ENCODE data around the gene PSMC5. TPM values are rescaled to one million over a fixed set of nuclear protein-coding genes. Genes with fewer than 3 reads are reported as not detected.

PSMC5 gene
- total RNA-seq, 4 donors from 2014 or later: 79.5 to 110 (median 95.7) TPM

DNA sequence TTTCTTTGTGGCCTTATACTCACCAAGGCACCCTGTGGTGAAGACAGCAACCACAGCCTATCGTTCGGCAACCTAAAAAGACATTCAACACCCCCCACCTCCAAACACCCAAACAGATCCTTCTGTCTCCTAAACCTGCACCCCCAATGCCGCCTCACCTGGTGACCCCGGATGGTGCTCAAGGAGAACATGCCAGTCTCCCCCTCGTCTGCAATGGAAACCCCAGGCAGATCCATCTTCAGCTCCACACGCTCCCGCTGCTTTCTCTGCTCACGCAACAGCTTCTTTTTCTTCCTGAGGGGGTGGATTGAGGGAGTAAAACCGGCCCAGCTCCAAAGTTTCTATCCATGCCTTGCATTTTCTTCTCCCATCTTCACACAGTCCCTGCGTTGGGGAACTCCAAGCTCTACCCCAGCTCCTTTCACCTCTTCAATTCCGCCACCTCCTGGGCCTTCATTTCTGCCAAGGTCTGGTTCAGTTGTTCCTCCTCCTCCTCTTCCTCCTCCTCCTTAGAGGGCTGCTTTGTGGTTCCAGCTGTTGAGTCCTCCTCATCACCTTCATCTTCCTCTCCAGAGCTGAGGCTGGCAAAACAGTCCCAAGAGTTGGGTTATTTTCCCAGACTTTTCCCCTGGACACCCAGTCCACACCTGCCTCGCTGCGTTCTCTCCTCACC, 3.4 kb upstream of the PSMC5 start:
- 89 to 100% methylated on average over 2 to 12 of the region's 13 CpGs for WGBS, 2 donors (ENCODE audit: low coverage in 1 of 2)
- no peaks in the 10 kb centered on the region for H3K9me3 ChIP-seq
- peaks cover 0 to 70% of the 10 kb centered on the region in 2 donors for H3K36me3 ChIP-seq
- peak overlapping the region in 2 of 4 donors; percentile 30 to 89 for H3K27ac ChIP-seq
- peaks cover 0 to 32% (median 14%) of the 10 kb centered on the region in 3 donors for H3K4me1 ChIP-seq
- ATAC-seq: no peak
- no peaks in the 10 kb centered on the region for H3K27me3 ChIP-seq
- H3K4me3 ChIP-seq: no peak overlapping the region
- TF ChIP-seq EP300 (IDR thresholded peaks at IDR 0.05) (no peak), POLR2AphosphoS5 (IDR thresholded peaks at IDR 0.05) (no peak), POLR2A (IDR thresholded peaks at IDR 0.05) (no peak)
- TF ChIP-seq, protein P1, sequence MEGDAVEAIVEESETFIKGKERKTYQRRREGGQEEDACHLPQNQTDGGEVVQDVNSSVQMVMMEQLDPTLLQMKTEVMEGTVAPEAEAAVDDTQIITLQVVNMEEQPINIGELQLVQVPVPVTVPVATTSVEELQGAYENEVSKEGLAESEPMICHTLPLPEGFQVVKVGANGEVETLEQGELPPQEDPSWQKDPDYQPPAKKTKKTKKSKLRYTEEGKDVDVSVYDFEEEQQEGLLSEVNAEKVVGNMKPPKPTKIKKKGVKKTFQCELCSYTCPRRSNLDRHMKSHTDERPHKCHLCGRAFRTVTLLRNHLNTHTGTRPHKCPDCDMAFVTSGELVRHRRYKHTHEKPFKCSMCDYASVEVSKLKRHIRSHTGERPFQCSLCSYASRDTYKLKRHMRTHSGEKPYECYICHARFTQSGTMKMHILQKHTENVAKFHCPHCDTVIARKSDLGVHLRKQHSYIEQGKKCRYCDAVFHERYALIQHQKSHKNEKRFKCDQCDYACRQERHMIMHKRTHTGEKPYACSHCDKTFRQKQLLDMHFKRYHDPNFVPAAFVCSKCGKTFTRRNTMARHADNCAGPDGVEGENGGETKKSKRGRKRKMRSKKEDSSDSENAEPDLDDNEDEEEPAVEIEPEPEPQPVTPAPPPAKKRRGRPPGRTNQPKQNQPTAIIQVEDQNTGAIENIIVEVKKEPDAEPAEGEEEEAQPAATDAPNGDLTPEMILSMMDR (IDR thresholded peaks at IDR 0.05): no peak

GRCh38 chr17:63824362-63824761, 2.9 kb upstream of the PSMC5 start:
- no peaks in the 10 kb centered on the region for H3K27me3 ChIP-seq
- no peak overlapping the region for H3K4me3 ChIP-seq
- H3K36me3 ChIP-seq: peaks cover 0 to 69% of the 10 kb centered on the region in 2 donors
- H3K4me1 ChIP-seq: peaks cover 0 to 38% (median 20%) of the 10 kb centered on the region in 3 donors
- TF ChIP-seq EP300 (IDR thresholded peaks at IDR 0.05) (no peak), POLR2A (IDR thresholded peaks at IDR 0.05) (no peak), POLR2AphosphoS5 (IDR thresholded peaks at IDR 0.05) (no peak)
- TF ChIP-seq, protein P1 (IDR thresholded peaks at IDR 0.05): no peak
- 94 to 97% methylated on average over 6 to 8 of the region's 9 CpGs for WGBS, 2 donors (ENCODE audit: low coverage in 1 of 2)
- H3K27ac ChIP-seq: peak overlapping the region in 3 of 4 donors; percentile 17 to 89 (median 30)
- H3K9me3 ChIP-seq: no peaks in the 10 kb centered on the region
- ATAC-seq: no peak

GRCh38 chr17:63826468-63827001, 696 bp upstream of the PSMC5 start:
- H3K4me1 ChIP-seq: peaks cover 0 to 58% (median 24%) of the 10 kb centered on the region in 3 donors
- H3K27ac ChIP-seq: peak overlapping the region; percentile 29 to 89 (median 86)
- no peaks in the 10 kb centered on the region for H3K9me3 ChIP-seq
- no peak for TF ChIP-seq POLR2AphosphoS5 (IDR thresholded peaks at IDR 0.05)
- TF ChIP-seq EP300 (IDR thresholded peaks at IDR 0.05): no peak
- TF ChIP-seq POLR2A (IDR thresholded peaks at IDR 0.05): no peak
- TF ChIP-seq, protein P1 (IDR thresholded peaks at IDR 0.05): no peak
- H3K4me3 ChIP-seq: peak overlapping the region; percentile 43 to 90
- ATAC-seq: peak; percentile 4
- H3K36me3 ChIP-seq: peaks cover 0 to 69% of the 10 kb centered on the region in 2 donors
- WGBS, 2 donors (ENCODE audit: low coverage in 1 of 2): 0 to 1% methylated on average over 5 to 20 of the region's 31 CpGs
- no peaks in the 10 kb centered on the region for H3K27me3 ChIP-seq

DNA sequence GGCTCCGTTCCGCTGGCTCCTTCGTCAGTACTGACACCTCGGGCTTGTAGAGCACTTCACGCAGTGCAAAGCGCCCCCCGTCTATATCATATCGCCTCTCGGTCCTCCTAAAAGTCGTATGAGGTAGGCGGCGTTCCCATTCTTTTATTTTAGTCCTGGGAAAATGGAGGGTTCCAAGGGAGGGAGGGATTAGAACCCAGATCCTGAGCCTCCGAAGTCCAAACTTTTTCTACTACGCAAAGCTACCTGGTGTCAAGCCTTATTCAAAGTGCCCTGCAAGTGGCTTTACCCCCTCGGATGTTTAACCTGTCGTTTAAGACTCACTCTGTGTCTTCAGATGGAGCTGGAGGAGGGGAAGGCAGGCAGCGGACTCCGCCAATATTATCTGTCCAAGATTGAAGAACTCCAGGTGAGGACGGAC, 580 bp downstream of the PSMC5 start:
- peaks cover 0 to 58% (median 24%) of the 10 kb centered on the region in 3 donors for H3K4me1 ChIP-seq
- 0 to 2% methylated on average over 3 to 13 of the region's 19 CpGs for WGBS, 2 donors (ENCODE audit: low coverage in 1 of 2)
- peak overlapping the region; percentile 29 to 89 (median 86) for H3K27ac ChIP-seq
- H3K36me3 ChIP-seq: peaks cover 0 to 69% of the 10 kb centered on the region in 2 donors
- TF ChIP-seq POLR2A (IDR thresholded peaks at IDR 0.05): no peak
- TF ChIP-seq EP300 (IDR thresholded peaks at IDR 0.05): no peak
- TF ChIP-seq, protein P1 (IDR thresholded peaks at IDR 0.05): no peak
- no peak for TF ChIP-seq POLR2AphosphoS5 (IDR thresholded peaks at IDR 0.05)
- no peaks in the 10 kb centered on the region for H3K9me3 ChIP-seq
- H3K4me3 ChIP-seq: peak overlapping the region; percentile 43 to 90
- ATAC-seq: no peak
- H3K27me3 ChIP-seq: no peaks in the 10 kb centered on the region

Data from gastroesophageal sphincter (tissue), 4 donors.